HG02759 (cell line): ENCODE data around the gene FCAMR.

Experiments
- ATAC-seq: cut with Tn5 transposase; IDR thresholded peaks from one replicate; pipeline ENCODE4 v1.9.1; 2021; ENCODE audit warnings: mild to moderate bottlenecking, moderate library complexity; ENCODE audit not compliant: unreplicated experiment

FCAMR gene

GRCh38 chr1:206960676-206961386, 9.4 kb downstream of the FCAMR start:
- ATAC-seq: no peak

- ATAC-seq: no peak
Measured at GRCh38 chr1:206958144-206958543, 12.1 kb downstream of the FCAMR start.

GRCh38 chr1:206957639-206958038, 12.6 kb downstream of the FCAMR start:
- no peak for ATAC-seq

GRCh38 chr1:206955476-206956451, 14.5 kb downstream of the FCAMR start:
- peak; percentile 50 for ATAC-seq

- ATAC-seq: no peak
Measured at GRCh38 chr1:206954459-206955342, 15.6 kb downstream of the FCAMR start.

- no peak for ATAC-seq
Measured at GRCh38 chr1:206953626-206954025, 16.6 kb downstream of the FCAMR start.

GRCh38 chr1:206953126-206953525, 17.1 kb downstream of the FCAMR start:
- no peak for ATAC-seq

GRCh38 chr1:206952171-206952570, 18.1 kb downstream of the FCAMR start:
- ATAC-seq: no peak

GRCh38 chr1:206951318-206952100, 18.8 kb downstream of the FCAMR start:
- ATAC-seq: peak; percentile 43

GRCh38 chr1:206949641-206950040, 20.6 kb downstream of the FCAMR start:
- no peak for ATAC-seq

- no peak for ATAC-seq
Measured at GRCh38 chr1:206949208-206949607, 21.1 kb downstream of the FCAMR start.

- no peak for ATAC-seq
Measured at GRCh38 chr1:206947255-206947654, 23.0 kb downstream of the FCAMR start.

GRCh38 chr1:206946261-206946660, 24.0 kb downstream of the FCAMR start, which contains the start of gene PIGR:
PIGR (minus strand) TSS chr1:206946466; CDS start chr1:206940531, 5,935 bp downstream.
- ATAC-seq: no peak

- ATAC-seq: no peak
Measured at GRCh38 chr1:206945779-206946178, 24.5 kb downstream of the FCAMR start.

GRCh38 chr1:206944703-206945102, 25.6 kb downstream of the FCAMR start:
- ATAC-seq: no peak

GRCh38 chr1:206941766-206942418, 28.4 kb downstream of the FCAMR start:
- ATAC-seq: no peak

- ATAC-seq: no peak
Measured at GRCh38 chr1:206940588-206940936, 29.7 kb downstream of the FCAMR start.

GRCh38 chr1:206939841-206940587, 30.2 kb downstream of the FCAMR start:
- no peak for ATAC-seq

- no peak for ATAC-seq
Measured at GRCh38 chr1:206939131-206939530, 31.1 kb downstream of the FCAMR start.
